GM18498 (cell line): ENCODE results near the gene TSPEAR.
"Not testable (repeated sequence)": the region's sequence is repeated elsewhere in the genome, so short reads cannot be mapped to it uniquely, and the experiment has no call there.

ENCODE experiments used
- ATAC-seq: cut with Tn5 transposase; IDR thresholded peaks from one replicate; pipeline ENCODE4 v1.9.1; 2021; ENCODE audit warnings: mild to moderate bottlenecking, moderate library complexity; ENCODE audit not compliant: unreplicated experiment

TSPEAR gene

DNA sequence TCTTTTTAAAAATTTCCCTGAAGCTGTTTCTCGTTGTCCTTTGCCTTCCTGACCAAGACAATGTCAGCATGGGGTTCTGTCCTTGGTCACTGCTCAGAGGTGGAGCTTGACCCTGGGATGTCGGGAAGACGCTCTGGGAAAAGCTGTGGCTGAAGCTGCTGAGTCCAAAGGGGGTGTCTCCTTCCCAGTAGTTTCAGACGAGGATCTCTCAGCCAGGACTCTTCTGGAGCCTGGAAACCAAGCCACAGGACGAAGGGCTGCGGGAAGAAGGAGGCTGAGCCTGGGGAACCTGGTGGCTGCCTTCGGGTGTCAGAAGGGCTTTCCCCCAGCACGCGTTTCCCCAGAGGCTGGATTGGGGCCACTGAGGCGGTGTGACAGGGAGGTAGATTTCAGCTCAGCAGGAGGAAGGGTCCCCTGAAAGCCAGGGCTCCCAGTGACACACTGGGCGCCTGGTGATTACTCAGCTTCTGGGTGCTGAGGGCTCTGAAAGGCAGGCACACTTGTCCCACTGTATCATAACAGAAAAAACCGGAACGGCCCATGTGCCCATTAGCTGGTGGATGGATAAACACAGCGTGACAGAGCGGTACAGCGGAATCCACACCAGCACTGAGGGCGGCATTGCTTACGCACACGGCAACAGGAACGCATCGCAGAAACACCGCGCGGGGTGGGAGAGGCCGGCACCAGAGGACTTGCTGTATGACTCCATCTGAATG lies 24.4 kb downstream of the TSPEAR start:
- ATAC-seq: no peak

DNA sequence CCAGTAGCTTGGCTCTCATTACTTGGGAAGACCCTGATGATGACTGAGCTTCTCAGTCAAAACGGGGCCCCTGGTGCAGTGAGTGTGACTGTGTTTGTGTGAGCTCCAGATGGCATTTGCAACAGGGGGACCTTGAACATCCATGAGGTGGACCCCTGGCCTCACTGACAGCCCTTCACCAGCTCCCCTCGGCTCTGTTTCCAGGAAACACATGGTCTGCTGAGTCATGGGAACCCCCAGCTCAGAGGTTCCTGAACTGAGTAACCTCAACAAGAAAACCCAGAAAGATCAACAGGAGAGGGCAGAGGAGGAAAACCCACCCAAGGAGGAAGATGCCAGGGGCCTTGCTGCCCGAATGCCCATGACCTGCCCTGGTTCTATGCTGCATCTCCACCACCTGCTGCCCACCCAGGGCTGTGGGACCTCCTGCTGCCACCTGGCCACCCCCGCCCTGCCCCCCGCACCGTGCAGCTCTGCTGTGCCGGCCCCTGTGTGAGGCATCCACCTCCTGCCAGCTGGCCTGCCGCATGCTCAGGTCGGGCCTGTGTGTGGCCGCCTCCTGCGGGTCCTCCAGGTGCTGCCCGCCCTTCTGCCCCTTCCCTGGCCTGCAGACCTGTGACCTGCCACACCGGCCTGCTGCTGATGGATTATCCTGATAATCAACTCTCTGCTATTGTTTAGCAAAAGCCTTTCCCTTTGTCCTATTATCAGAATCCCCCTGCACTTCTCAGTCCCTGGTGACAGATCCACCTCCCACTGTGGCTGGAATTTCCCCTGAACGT lies 25.2 kb downstream of the TSPEAR start:
- ATAC-seq: no peak

DNA sequence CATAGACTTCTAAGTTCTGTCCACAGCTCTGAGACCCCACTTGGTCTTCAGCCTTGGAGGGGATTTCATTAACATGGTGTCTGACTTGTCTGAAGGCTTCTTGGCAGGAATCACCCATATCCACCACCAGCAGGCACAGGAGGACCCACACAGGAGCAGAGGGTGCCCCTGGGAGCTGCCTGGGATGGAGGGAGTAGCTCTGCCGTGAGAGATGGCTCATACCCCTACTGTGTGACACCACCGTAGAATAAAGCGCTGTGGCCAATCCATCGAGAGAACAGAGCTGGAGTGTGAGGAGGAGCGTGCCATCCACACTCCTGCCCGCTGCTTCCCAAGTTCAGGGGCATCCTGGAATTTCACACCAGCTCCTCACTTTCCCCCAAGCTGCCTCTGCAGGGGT lies 26.3 kb downstream of the TSPEAR start:
- ATAC-seq: not testable (repeated sequence)

DNA sequence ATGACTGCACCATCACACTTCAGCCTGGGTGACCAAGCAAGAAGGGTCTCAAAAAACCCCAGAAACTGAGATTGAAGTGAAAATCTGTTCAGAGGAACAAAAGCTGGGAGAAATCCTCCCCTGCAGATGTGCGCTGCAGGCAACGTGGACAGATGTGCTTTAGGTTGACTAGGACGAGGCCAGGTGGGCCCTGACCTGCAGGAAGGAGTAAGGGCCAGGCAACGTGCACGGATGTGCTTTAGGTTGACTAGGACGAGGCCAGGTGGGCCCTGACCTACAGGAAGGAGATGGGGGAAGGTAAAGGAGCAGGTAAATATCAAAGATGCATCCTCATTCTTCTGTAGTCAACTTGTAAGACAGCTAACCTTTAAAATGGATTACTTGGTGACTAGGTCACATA lies 26.9 kb downstream of the TSPEAR start:
- ATAC-seq: no peak

DNA sequence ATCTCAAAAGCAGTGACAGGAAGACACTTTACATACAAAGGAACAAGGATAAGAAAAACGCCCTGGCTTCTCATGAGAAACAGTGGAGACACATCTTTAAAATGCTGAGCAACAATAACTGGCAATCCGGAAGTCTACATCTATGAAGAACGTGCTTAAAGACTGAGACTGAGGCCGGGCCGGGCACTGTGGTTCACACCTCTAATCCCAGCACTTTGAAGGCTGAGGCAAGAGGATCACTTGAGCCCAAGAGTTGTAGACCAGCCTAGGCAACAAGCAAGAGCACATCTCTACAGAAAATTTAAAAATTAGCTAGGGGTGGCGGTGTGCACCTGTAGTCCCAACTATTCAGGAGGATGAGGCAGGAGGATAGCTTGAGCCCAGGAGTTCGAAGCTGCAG lies 27.3 kb downstream of the TSPEAR start:
- no peak for ATAC-seq

DNA sequence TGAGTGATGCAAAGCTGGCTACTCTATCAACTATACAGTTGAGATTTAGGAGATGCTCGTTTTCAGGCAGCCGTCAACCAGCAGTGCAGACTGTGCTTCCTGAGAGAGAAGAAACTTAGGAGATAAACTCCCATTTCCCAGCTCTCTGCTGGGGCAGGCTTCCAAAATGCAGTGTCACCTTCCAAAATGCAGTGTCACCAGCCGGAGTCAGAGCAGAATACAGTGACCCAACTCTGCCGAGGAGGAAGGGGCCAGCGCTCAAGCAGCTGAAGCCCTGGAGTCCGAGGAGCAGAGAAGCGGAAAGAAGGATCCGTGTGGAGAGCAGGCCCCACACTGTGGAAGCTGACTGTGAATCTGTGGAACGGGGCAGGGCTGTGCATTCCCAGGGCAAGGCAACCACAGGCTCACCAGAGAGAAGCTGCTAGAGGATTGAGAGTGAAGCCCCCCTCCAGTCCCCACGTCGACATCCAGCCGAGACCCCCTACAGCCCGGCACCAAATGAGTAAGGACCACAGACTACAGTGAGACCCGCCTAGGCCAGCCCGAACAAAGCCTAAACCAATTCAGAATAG lies 28.7 kb downstream of the TSPEAR start:
- no peak for ATAC-seq

DNA sequence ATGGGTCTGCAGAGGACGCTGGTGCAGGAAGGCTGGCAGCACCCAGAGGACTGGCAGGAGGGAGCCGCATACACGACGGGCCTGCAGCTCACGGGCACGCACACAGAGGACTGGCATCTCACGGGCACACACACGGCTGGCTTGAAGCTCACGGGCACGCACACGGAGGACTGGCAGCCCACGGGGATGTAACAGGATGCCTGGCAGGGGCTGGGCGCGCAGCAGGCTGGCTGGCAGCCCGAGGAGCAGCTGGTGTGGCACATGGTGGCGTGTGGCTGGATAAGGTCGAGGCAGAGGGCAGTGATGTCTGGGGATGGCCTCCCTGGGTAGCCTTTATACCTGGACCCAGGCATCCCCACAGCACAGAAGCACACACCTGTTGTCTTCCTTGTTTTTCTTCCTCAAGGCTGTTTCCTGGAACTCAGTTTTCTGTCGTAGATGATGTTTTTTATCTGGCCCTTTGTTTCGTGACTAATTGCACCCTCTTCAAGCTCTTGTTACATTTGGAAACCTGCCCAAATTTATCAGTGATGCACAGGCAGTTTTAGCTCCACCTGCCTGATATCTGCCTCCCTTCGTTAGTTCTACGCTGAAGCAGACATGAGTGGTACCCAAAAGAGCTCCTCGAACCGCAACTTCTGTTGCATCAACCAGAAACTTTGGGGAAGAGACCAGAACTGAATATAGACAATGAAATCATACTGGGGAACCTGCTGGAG lies 29.4 kb downstream of the TSPEAR start, which contains the start of gene KRTAP12-1:
TSS of gene KRTAP12-1 (minus strand) at position 303 of the 719 bp plus-strand sequence. CDS start at position 263, 40 bp downstream.
- ATAC-seq: no peak

DNA sequence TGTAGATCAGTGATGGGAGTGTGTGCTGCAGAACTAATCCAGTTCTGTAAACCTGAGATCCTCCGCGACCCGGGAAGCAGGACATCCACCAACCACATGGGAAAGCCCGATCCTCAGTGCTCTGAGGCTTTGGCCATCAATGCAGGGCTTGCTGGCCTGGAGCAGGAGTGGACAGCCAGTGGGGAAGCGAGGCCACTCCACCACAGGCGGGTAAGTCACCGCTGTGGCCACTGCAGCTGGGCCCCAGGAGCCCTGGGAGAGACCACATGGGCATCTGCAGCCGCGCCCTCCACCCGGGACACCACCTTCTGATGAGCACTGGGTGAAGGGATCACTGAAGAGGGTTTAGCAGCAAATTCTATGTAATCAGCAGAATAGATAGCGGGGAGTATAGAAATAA lies 30.2 kb downstream of the TSPEAR start:
- ATAC-seq: no peak

DNA sequence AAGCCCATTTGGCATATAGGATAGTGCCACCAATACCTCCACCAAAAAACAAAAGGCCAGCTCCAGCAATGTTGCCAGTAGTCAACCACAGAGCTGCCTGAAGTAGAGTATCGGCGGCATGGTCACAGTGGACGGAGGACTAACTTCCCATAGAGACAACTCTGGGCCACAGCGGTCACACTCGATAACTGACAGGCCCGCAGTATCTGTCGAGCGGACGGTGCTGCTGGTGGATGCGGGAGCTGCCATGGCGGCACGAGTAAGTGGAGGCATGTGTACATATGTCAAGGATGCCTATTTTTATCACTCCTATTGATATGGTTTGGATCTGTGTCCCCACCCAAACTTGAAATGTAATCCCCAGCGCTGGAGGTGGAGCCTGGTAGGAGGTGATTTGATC lies 33.5 kb downstream of the TSPEAR start:
- no peak for ATAC-seq

DNA sequence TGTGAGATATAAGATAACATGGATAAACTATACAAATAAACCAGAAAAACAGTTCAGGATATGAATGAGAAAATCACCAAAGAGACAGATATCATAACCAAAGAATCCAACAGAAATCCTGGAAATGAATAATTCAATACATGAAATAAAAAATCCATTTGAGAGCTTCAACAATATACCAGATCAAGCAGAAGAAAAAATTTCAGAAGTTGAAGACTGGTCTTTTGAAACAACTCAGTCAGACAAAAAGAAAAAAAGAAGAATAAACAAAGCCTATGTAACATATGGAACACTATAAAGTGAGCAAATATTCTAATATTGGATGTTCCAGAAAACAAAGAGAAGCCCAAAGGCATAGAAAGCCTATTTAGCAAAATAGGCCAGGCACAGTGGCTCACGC lies 39.5 kb downstream of the TSPEAR start:
- no peak for ATAC-seq

DNA sequence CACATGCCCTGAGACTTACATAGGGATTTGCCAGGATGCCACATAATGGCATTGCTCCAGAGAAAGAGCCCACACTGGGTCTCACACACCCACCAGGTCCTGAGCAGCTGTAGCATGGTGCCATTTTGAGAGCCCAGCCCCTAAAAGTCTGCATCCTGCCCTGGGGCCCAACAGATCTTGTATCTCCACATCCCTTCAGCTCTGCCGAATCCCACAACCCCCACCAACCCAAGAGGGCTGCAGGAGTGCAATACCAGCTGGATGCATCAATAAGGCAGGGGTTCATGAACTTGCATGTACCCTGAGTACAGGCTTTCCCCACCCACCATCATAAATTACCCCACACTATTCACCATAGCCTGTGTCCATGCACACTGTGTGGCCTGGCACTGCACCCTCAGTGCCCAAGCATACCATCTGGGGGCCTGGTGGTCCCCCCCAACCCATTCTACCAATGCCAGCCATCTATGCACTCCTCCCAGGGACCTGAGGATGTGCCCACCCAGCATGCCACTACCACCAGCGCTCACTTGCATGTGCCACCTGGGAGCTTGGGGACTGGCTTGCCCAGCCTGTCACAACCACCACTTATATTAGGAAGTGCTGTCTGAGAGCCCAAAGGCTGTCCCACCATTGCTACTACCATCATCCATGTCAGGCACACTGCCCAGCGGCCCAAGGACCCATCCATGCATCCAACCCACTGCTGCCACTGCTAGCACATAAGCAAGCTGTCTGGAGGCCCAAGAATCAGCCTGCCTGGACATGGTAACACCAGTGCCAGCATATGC lies 40.5 kb downstream of the TSPEAR start:
- no peak for ATAC-seq

DNA sequence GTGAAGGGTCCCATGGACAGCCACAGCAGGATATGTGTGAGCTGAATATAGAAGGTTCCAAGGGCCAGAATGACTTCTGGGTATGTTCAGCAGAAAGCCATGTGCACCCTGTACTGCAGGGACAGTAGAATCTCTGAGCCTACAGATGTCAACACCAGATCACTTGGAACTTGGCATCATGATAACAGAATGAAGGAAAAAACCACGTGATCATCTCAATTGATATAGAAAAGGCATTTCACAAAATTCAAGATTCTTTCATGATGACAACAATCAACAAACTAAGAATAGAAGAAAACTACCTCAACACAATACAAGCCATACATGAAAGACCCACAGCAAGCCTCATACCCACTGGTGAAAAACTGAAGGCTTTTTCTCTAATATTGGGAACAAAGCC lies 43.8 kb downstream of the TSPEAR start:
- no peak for ATAC-seq

DNA sequence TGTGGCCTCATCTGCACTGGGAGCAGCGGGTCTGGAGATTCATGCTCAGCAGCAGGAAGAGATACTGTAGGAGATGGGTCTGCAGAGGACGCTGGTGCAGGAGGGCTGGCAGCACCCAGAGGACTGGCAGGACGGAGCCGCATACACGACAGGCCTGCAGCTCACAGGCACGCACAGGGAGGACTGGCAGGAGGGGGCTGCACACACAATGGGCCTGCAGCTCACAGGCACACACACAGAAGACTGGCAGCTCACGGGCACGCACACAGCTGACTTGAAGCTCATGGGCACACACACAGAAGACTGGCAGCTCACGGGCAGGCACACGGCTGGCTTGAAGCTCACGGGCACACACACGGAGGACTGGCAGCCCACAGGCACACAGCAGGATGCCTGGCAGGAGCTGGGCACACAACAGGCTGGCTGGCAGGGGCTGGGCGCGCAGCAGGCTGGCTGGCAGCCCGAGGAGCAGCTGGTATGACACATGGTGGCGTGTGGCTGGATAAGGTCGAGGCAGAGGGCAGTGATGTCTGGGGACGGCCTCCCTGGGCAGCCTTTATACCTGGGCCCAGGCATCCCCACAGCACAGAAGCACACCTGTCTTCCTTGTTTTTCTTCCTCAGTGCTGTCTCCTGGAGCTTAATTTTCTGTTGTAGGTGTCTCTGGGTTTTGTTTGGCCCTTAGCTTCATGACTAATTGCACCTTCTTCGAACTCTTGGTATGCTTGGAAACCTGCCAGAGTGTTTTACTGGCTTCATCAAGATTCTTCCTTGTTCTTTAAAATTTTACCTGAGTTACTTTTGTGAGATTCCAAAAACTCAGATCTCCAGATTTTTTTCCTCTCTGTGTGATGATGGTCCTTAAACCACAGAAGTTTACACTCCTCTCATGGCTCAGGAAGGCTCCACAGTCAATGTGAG lies 44.7 kb downstream of the TSPEAR start, which contains the start of gene KRTAP12-2:
TSS of gene KRTAP12-2 (minus strand) at position 527 of the 920 bp plus-strand sequence. CDS start at position 486, 41 bp downstream.
- no peak for ATAC-seq

DNA sequence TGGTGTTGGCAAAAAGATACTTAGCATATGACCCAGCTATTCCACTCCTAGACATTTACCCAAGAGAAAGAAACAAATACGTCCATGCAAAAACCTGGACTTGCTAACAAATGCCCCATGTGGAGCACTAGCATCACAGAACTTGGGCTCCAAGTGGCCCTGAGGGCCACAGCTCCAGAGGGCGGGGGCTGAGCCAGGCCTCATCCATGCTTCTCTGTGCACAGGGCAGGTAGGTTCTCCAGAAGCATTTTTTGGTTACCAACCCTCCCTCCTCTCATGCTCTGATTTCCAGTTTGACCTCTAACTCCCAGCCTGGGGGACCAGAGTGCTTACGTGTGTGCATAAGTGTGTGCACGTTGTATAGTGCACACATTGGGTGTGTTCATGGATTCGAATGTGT lies 46.7 kb downstream of the TSPEAR start:
- no peak for ATAC-seq

DNA sequence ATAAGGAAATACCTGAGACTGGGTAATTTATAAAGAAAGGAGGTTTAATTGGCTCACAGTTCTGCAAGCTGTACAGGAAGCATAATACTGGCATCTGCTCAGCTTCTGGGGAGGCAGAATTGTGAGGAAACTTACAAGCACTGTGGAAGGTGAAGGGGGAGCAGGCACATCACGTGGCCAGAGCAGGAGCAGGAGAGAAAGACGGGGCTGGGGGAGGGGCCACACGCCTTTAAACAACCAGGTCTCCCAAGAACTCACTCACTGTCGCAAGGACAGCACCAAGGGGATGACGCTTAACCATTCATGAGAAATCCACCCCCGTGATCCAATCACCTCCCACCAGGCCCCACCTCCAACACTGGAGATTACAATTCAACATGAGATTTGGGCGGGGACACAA lies 49.8 kb downstream of the TSPEAR start:
- ATAC-seq: not testable (repeated sequence)

DNA sequence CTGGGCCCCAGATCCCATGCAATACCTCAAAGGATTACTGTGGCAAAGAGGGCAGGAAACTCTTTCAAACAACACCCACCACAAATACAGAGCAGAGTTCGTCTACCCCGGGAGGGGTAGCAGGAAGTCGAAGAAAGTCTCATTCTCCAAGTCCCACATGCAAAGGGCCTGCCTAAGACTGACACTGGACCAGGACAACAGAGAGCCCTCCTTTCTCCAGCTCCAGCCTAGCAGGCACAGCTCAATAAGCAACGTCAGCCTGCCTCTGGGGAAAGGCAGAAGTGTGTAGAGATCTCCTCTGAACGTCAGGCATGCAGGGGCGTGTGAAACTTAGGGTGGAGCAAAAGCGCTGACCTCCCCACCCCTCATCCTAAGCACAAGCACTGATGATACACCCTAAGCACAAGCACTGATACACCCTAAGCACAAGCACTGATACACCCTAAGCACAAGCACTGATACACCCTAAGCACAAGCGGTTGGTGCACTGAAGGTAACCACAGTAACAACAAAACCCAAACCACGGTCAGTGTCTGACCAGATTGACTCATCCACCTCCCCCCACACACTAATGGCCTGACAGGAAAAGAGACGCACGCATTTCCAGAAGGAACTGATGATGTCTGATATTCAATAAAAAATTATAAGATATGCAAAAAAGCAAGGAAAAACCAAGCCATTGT lies 52.3 kb downstream of the TSPEAR start:
- no peak for ATAC-seq

DNA sequence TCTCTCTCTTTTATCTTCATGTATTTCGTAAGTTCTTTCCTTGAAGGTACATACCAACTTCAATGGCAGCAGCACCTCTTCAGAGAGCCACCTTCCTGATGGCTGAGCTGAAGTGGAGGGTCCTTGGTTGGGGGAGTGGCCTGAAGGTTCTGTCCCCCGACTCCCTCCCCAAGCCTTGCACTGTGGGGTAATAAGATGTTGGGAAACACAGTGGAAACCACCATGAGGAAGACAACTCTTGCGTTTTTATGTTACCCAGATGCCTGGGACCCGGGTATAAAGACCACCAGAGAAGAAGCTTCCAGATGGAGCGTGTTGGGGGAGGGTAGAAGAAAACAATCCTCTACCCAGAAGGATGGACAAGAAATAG lies 52.8 kb downstream of the TSPEAR start:
- ATAC-seq: no peak

DNA sequence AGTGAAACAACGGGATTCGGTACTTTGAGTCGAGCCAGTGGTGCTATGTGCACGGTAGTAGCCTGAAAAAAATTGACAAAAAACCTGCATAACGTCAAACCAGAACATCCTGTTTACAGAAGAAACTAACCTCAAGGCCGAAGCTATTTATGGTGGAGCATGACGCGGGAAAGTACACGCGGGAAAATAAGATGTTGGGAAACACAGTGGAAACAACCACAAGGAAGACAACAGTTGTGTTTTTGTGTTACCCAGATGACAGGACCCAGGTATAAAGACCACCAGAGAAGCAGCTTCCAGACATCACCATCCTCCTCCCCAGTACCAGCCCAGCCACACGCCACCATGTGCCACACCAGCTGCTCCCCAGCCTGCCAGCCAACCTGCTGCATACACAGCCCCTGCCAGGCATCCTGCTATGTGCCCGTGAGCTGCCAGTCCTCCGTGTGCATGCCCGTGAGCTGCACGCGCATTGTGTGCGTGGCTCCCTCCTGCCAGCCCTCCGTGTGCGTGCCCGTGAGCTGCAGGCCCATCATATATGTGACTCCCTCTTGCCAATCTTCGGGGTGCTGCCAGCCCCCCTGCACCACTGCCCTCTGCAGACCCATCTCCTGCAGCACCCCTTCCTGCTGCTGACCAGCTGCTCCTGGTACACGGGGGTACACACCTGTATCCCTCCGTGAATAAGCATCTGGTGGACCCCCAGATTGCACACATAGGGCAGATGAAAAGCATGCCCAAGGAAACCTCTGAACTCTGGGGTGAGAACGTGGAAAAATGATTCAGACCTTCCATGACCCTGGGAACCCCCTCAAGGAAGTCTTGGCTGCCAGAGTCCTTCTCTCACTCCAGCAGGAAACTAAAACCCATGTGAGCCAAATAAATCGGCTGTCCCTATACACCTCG lies 53.5 kb downstream of the TSPEAR start, which contains the start of gene KRTAP12-3:
TSS of gene KRTAP12-3 (plus strand) at position 298 of the 906 bp plus-strand sequence. CDS start at position 346, 48 bp downstream.
- no peak for ATAC-seq
